Activated gamma-delta T cell treated with Interleukin-2 at 50 U/mL for 16 hours (primary cell): ENCODE data around the gene PCDHB12.
"Not testable (repeated sequence)": the region's sequence is repeated elsewhere in the genome, so short reads cannot be mapped to it uniquely, and the experiment has no call there.

Source experiments
- DNase-seq: peaks from one replicate; pipeline ENCODE4 v3.0.0-alpha.2; 2020

Gene PCDHB12

DNA sequence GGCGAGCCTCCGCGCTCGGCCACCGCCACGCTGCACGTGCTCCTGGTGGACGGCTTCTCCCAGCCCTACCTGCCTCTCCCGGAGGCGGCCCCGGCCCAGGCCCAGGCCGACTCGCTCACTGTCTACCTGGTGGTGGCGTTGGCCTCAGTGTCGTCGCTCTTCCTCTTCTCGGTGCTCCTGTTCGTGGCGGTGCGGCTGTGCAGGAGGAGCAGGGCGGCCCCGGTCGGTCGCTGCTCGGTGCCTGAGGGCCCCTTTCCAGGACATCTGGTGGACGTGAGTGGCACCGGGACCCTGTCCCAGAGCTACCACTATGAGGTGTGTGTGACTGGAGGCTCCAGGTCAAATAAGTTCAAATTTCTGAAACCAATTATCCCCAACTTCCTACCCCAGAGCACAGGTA is 2.3 kb downstream of the PCDHB12 start:
- not testable (repeated sequence) for DNase-seq

DNA sequence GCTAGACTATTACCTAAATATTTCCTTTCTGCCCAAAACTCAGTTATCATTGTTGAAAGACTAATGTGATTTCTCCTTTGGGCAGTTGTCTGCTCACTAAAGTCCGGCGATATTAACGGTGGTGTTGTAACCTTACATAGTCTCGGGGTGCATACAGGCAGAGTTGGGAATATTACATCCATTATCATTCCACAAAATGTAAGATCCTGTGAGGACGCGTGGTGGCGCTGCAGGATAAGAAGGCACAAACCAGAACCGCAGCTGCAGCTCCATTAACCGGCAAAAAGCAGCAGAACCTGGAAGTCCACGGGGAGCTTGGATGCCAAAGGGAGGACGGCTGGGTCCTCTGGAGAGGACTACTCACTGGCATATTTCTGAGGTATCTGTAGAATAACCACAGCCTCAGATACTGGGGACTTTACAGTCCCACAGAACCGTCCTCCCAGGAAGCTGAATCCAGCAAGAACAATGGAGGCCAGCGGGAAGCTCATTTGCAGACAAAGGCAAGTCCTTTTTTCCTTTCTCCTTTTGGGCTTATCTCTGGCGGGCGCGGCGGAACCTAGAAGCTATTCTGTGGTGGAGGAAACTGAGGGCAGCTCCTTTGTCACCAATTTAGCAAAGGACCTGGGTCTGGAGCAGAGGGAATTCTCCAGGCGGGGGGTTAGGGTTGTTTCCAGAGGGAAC is 5.3 kb downstream of the PCDHB12 start, which contains the start of gene PCDHB13:
Gene PCDHB13 (plus strand): TSS at position 264 of the 684 bp plus-strand sequence. CDS start 205 bp downstream, at position 469.
- DNase-seq = not testable (repeated sequence)

GRCh38 chr5:141214583-141214982 is 6.1 kb downstream of the PCDHB12 start:
- not testable (repeated sequence) for DNase-seq

GRCh38 chr5:141215504-141215903 is 7.0 kb downstream of the PCDHB12 start:
- not testable (repeated sequence) for DNase-seq

DNA sequence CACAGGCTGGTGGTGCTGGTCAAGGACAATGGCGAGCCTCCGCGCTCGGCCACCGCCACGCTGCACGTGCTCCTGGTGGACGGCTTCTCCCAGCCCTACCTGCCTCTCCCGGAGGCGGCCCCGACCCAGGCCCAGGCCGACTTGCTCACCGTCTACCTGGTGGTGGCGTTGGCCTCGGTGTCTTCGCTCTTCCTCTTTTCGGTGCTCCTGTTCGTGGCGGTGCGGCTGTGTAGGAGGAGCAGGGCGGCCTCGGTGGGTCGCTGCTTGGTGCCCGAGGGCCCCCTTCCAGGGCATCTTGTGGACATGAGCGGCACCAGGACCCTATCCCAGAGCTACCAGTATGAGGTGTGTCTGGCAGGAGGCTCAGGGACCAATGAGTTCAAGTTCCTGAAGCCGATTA is 7.5 kb downstream of the PCDHB12 start:
- not testable (repeated sequence) for DNase-seq

- DNase-seq = no peak
These were observed 14.7 kb downstream of the PCDHB12 start, which contains the start of gene PCDHB14 for GRCh38 chr5:141223112-141223783. TSS of gene PCDHB14 (plus strand) at chr5:141223343. CDS start at chr5:141223506, 163 bp downstream.

DNA sequence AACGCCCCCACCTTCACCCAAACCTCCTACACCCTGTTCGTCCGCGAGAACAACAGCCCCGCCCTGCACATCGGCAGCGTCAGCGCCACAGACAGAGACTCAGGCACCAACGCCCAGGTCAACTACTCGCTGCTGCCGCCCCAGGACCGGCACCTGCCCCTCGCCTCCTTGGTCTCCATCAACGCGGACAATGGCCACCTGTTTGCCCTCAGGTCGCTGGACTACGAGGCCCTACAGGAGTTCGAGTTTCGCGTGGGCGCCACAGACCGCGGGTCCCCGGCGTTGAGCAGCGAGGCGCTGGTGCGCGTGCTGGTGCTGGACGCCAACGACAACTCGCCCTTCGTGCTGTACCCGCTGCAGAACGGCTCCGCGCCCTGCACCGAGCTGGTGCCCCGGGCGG is 16.3 kb downstream of the PCDHB12 start:
- DNase-seq = not testable (repeated sequence)

DNA sequence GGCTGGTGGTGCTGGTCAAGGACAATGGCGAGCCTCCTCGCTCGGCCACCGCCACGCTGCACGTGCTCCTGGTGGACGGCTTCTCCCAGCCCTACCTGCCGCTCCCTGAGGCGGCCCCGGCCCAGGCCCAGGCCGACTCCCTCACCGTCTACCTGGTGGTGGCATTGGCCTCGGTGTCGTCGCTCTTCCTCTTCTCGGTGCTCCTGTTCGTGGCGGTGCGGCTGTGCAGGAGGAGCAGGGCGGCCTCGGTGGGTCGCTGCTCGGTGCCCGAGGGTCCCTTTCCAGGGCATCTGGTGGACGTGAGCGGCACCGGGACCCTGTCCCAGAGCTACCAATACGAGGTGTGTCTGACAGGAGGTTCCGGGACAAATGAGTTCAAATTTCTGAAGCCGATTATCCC is 16.9 kb downstream of the PCDHB12 start:
- not testable (repeated sequence) for DNase-seq

- DNase-seq = no peak
These were observed 25.7 kb downstream of the PCDHB12 start for GRCh38 chr5:141234109-141234667.

DNA sequence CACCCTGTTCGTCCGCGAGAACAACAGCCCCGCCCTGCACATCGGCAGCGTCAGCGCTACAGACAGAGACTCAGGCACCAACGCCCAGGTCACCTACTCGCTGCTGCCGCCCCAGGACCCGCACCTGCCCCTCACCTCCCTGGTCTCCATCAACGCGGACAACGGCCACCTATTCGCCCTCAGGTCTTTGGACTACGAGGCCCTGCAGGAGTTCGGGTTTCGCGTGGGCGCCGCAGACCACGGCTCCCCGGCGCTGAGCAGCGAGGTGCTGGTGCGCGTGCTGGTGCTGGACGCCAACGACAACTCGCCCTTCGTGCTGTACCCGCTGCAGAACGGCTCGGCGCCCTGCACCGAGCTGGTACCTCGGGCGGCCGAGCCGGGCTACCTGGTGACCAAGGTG is 27.4 kb downstream of the PCDHB12 start:
- DNase-seq = not testable (repeated sequence)

GRCh38 chr5:141236516-141237313 is 28.2 kb downstream of the PCDHB12 start:
- DNase-seq = no peak

- no peak for DNase-seq
These were observed 33.0 kb downstream of the PCDHB12 start for GRCh38 chr5:141241496-141241895.

- DNase-seq = no peak
These were observed 36.8 kb downstream of the PCDHB12 start, which contains the start of gene PCDHB15 for GRCh38 chr5:141245250-141245717. TSS of gene PCDHB15 (plus strand) at chr5:141245395. CDS start at chr5:141245579, 184 bp downstream.

DNA sequence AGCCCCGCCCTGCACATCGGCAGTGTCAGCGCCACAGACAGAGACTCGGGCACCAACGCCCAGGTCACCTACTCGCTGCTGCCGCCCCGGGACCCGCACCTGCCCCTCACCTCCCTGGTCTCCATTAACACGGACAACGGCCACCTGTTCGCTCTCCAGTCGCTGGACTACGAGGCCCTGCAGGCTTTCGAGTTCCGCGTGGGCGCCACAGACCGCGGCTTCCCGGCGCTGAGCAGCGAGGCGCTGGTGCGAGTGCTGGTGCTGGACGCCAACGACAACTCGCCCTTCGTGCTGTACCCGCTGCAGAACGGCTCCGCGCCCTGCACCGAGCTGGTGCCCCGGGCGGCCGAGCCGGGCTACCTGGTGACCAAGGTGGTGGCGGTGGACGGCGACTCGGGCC is 38.5 kb downstream of the PCDHB12 start:
- not testable (repeated sequence) for DNase-seq

GRCh38 chr5:141247434-141247833 is 38.9 kb downstream of the PCDHB12 start:
- DNase-seq = not testable (repeated sequence)

DNA sequence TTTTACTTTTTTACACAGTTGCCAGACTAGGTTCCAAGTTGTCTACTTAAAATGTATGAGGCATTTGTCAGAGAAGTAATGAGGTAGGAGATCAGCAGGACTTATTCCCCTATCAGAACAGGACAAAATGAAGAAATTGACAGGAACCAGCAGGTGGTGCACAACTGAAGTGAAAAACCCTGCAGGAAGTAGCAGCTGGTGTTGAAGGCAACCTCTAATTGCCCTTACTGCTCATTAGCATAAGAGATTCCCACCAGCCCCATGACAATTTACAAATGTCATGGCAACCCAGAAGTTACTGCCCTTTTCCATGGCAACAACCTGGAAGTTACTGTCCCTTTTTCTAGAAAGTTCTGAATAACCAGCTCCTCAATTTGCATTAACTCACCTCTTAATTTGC is 42.1 kb downstream of the PCDHB12 start:
- no peak for DNase-seq

DNA sequence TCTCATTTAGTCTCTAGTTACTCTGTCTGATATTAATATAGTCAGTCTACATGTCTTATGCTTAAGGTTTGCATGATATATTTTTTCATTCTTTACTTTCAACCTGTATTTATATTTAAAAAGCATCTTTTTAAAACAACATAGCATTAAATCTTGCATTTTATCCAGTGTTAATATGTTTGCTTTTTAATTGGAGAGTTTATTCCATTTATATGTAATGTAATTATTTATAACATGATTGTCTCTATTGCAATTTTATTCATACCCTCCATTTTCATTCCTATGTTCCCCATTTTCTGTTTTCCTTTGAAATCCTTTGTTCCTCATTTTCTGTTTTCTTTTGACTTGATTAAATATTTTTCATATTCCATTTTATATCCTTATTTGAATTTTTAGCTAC is 49.9 kb downstream of the PCDHB12 start:
- no peak for DNase-seq

DNA sequence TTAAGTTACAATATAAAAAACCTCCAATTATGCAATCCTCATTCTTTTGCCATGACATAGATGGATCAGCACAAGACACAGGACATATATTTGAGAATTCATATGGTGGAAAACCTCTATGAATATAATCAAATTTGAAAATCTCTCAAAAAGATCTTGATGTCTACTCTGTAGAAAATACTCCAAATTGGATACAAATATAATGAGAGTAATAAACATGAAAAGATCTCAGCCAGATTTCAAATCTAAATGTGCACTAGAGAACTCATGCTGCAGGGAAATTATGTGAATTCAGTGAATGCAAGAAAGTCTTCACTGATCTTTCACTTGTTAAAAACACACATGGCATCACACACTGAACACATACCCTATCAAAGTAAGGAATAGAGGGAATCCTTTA is 50.4 kb downstream of the PCDHB12 start:
- no peak for DNase-seq

GRCh38 chr5:141260458-141261237 is 52.1 kb downstream of the PCDHB12 start:
- no peak for DNase-seq

GRCh38 chr5:141261238-141261546 is 52.7 kb downstream of the PCDHB12 start:
- DNase-seq = no peak
